HG03460 (cell line): Measurements from ENCODE around the gene DGKB.

Experiments
- ATAC-seq: cut with Tn5 transposase; IDR thresholded peaks from one replicate; pipeline ENCODE4 v1.9.1; 2021; ENCODE audit not compliant: unreplicated experiment

The DGKB gene

GRCh38 chr7:14236834-14237233 lies 665.7 kb downstream of the DGKB start:
- no peak for ATAC-seq

- ATAC-seq = no peak
Measured at GRCh38 chr7:14235056-14235455, 667.5 kb downstream of the DGKB start.

- no peak for ATAC-seq
Measured at GRCh38 chr7:14233868-14234369, 668.6 kb downstream of the DGKB start.

- ATAC-seq = no peak
Measured at GRCh38 chr7:14233076-14233867, 669.3 kb downstream of the DGKB start.

- no peak for ATAC-seq
Measured at GRCh38 chr7:14229047-14229446, 673.5 kb downstream of the DGKB start.

- ATAC-seq = no peak
Measured at GRCh38 chr7:14228341-14228740, 674.2 kb downstream of the DGKB start.

- no peak for ATAC-seq
Measured at GRCh38 chr7:14226126-14226525, 676.4 kb downstream of the DGKB start.

- no peak for ATAC-seq
Measured at GRCh38 chr7:14219125-14219524, 683.4 kb downstream of the DGKB start.

GRCh38 chr7:14218338-14218737 lies 684.2 kb downstream of the DGKB start:
- ATAC-seq = no peak

- ATAC-seq = no peak
Measured at GRCh38 chr7:14209896-14210484, 692.6 kb downstream of the DGKB start.

- ATAC-seq = no peak
Measured at GRCh38 chr7:14207711-14208110, 694.8 kb downstream of the DGKB start.

GRCh38 chr7:14207138-14207537 lies 695.4 kb downstream of the DGKB start:
- no peak for ATAC-seq

- ATAC-seq = no peak
Measured at GRCh38 chr7:14206121-14206520, 696.4 kb downstream of the DGKB start.

- ATAC-seq = no peak
Measured at GRCh38 chr7:14201353-14201752, 701.2 kb downstream of the DGKB start.

GRCh38 chr7:14199336-14199735 lies 703.2 kb downstream of the DGKB start:
- ATAC-seq = no peak

- ATAC-seq = no peak
Measured at GRCh38 chr7:14197280-14197679, 705.3 kb downstream of the DGKB start.

- ATAC-seq = no peak
Measured at GRCh38 chr7:14196555-14196954, 706.0 kb downstream of the DGKB start.

GRCh38 chr7:14195871-14196270 lies 706.7 kb downstream of the DGKB start:
- no peak for ATAC-seq

GRCh38 chr7:14195079-14195478 lies 707.5 kb downstream of the DGKB start:
- no peak for ATAC-seq

- ATAC-seq = no peak
Measured at GRCh38 chr7:14191686-14192098, 710.9 kb downstream of the DGKB start.

GRCh38 chr7:14184292-14184864 lies 718.2 kb downstream of the DGKB start:
- no peak for ATAC-seq

GRCh38 chr7:14179781-14180180 lies 722.8 kb downstream of the DGKB start:
- ATAC-seq = no peak
